Dermis microvascular lymphatic vessel endothelial cell (primary cell): ENCODE measurements around the gene AMOT. TPM values are rescaled to one million over a fixed set of nuclear protein-coding genes. Genes with fewer than 3 reads are reported as not detected.

Experiments used
- DNase-seq, 2 donors: peaks; one replicate each; pipeline versions ENCODE4 v3.0.0 to v3.0.0-alpha.2; 2010; ENCODE audit warnings: low read depth in 2 of 2
- total RNA-seq: library from RNA; depleted of rRNA; stranded (reverse); fragments of >200 nt; gene quantifications from 2 replicates; pipeline ENCODE4 v1.2.1, GENCODE V29; 2014

The AMOT gene
- total RNA-seq, 1 donor from 2014 or later: 2.6 TPM

GRCh38 chrX:112841114-112841819, 636 bp upstream of the AMOT start:
- peak; percentile 66 to 74 for DNase-seq

- DNase-seq: no peak
Observed at GRCh38 chrX:112839856-112840255, 775 bp downstream of the AMOT start.

GRCh38 chrX:112837531-112837930, 3.1 kb downstream of the AMOT start:
- DNase-seq: no peak

DNA sequence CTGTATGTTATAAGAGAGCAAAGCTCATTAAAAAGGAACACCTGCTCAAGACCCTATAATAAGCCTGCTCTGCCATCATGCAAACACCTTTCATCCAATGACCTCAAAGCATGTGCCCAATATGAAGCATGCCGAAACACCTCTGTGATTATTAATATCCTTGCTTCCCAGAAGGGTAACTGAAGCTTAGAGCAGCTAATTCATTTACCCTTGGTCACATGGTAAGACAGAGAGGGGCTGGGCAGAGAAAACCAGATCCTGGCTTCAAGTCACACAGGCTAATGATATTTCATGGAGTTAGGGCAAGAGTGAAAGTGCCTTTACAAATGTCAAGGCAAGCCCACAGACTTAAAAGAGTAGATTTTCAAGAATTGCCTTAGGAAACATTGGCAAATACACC, 5.6 kb downstream of the AMOT start:
- DNase-seq: no peak

GRCh38 chrX:112834031-112834845, 6.4 kb downstream of the AMOT start:
- DNase-seq: no peak

GRCh38 chrX:112832481-112833095, 8.0 kb downstream of the AMOT start:
- no peak for DNase-seq

DNA sequence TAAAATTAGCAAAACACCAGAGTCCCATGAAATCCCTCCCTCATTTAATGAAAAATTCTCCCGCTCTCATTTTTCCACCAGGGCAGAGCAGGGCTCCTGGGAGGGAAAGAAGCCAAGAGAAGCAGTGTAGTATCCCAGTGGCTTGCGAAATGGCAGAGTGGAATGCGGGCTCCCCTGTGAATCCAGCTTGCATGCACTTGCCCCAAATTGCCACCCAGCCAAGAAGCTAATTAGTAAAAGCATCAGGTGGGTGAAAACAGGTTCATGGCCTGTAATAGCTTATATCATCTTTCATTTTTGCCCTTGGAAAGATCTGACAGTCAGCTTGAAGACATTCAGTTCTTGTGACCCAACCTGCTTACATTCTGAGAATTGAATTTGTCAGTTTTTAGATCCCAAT, 10.1 kb downstream of the AMOT start:
- no peak for DNase-seq

DNA sequence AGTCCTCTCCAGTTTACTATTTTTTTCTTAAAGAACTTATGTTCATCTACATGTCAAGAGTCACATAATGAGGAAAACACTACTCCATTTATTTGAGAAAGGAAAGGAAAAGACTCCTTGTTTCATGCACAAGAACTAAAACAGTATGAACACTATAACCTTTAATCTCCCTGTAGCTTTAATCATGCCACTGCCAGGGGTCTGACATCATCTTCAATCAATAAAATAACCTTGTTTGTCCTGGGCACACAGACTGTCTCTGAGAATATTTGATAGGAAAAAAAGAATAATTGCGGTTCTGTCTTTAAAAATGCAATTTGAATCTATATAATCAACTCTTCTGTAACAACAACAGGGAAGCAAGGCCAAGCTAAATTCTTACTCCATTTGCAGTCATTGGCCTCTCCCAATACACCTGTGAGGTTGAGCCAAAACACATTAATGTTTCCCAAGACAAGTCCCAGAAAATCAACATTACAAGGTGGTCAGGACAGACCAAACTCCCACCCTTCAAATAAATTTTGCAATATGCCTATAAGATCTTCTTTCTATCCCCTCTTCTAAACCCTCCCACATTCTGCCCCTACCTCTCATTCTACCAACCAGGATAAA, 13.2 kb downstream of the AMOT start:
- no peak for DNase-seq

GRCh38 chrX:112826023-112826422, 14.6 kb downstream of the AMOT start:
- no peak for DNase-seq

- no peak for DNase-seq
Observed at GRCh38 chrX:112822892-112823291, 17.7 kb downstream of the AMOT start.

DNA sequence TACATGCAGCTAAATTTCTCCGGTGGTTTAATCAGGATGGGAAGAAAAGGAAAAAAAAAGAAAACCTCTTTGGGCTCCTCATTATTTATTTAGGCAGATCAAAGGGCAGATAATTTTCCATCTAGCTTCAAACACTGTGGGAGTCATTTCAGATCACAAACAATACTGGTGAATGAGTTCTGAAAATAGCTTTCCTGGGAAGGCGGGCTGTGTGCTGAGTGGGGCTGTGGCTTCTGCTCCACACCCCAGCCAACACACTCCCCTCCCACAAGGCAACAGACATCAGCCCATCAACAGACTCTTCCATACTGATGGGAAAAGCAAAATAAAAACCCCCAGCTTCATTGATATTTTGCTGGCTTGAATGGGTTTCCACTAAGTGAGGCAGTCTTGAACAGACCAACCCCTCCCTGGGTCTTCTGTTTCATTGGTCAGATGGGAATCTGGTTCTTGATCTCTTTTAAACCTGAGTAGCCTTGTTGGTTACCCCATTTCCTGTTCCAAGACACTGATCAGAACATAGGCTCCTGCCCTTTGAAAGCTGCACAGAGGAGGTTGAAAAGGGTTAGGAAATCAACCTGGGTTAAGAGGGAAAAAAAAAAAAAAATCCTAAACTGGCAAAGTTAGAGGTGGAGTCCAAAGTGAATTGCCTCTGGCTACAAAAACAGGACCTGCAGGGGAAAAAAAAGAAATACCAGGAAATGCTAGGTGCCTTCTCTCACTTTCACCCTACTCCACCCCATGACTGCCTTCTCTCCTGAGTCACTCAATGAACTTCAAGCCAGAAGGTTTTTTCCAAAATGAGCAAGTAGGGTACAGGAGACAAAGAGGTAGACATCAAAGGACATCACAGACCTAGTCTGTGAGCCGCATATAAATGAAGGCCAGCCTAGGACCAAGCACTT, 20.0 kb downstream of the AMOT start:
- no peak for DNase-seq

- no peak for DNase-seq
Observed at GRCh38 chrX:112819813-112820212, 20.8 kb downstream of the AMOT start.

DNA sequence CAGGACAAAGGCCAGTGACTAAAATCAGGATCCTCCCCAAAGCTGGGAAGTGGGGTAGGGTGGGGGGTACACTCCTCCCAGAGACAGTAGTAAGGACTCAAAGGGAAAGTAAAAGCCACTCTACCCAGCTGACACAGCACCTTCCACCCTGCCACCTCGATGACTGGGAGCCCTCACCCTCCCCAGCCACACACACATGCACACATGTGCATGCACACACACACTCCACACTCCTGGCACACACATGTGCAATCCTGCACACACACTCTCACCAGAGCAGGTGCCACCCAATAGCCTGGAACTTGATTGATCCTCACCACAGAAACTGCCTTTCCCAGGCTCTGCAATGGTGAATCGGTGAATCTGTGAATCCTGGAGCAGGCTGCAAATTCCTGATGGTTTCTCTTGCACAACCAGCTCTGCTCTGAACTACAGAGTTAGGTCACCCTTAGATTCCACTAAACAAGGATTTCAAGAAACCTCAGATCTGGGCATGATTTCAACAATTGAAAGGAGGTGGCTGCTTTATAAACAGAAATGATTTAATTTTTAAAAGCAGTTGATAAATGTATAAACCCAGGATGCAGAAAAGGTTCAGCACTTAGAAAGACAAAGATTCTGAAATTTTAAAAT, 21.5 kb downstream of the AMOT start:
- DNase-seq: no peak

GRCh38 chrX:112818114-112819007, 22.3 kb downstream of the AMOT start:
- DNase-seq: no peak

- DNase-seq: no peak
Observed at GRCh38 chrX:112816908-112817307, 23.7 kb downstream of the AMOT start.

DNA sequence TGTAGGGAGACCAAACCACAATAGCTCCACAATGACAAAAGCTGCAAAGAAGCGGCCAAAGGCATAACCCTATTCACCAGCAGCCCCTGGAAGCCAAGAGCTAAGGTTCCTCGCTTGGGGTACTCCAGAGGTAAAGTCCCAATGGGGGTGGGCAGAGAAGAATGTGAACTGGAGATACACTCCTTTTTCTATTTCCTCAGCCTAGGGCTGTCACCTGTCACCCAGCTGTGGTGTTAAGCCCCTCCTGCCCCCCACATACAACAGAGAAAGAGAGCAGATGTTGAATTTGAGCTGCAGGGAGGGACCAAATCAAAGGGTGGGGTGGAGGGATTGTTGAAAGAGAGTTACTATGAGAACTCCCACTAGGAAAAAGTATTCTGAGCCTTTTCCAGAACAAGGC, 26.1 kb downstream of the AMOT start:
- DNase-seq: no peak

DNA sequence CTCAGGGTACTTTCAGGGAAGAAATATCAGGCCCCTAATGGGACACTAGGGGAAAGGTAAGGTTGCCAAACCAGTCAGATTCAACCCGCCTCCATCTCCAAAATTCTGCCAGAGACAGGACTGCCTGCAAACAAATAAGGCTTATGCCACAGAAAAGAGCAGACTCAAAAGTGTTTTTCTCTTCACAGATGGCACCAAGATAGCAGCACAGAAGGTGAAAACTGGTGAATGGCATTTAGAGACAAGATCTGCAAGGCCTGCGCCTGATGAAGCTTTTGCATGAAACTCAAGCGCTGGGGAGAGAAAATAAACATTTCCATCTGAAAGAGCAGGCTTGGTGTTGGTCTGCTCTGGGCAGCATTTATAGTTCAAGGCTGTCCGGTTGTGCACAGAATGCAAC, 27.9 kb downstream of the AMOT start:
- no peak for DNase-seq

DNA sequence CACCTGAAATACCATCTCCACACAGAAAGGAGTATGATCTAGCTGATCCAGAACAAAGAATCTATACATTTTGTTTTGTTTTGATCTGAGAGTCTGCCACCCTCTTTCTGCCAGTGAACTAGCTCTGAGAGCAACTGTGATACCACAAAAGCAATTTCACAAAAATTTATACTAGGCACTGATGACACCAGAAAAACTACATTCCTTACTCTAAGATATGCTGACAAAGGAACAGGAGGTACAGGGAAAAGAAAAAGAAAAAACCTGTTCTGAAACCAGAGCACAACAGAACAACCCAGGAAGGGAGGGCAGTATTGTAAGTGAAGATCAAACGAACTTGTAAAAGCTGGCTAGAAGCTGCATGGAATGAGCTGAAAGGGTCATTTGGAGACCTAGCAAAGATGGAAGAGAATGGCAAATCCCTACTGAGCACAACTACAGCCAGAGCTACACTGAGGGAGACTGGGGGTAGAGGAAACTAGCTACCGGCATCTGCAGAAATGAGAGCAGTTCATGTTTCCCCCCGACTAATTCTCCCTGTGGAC, 31.9 kb downstream of the AMOT start:
- DNase-seq: no peak

DNA sequence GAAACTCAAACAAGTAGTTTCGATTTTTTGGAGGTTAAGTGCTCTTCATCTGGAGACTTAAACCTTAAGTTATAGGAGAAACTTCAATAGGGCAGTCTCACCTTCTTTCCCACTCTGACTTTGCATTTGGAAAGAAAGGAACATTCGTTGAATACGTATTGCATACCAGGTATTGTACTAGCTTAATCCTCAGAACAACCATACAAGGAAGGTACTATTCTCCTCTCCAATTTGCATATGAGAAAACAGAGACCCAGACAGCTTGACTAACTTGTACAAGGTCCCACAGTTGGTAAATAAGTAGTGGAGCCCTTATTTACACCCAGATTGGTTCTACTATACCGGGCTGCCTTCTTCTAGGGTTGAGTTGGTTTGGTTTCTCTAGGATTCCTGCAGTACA, 32.6 kb downstream of the AMOT start:
- no peak for DNase-seq
